ENCODE data around the gene ZNF362. TPM values are rescaled to one million over a fixed set of nuclear protein-coding genes. Genes with fewer than 3 reads are reported as not detected.

Gene ZNF362
- total RNA-seq, 2 experiments from 2014 or later, result 24.7 to 26.6 TPM

DNA sequence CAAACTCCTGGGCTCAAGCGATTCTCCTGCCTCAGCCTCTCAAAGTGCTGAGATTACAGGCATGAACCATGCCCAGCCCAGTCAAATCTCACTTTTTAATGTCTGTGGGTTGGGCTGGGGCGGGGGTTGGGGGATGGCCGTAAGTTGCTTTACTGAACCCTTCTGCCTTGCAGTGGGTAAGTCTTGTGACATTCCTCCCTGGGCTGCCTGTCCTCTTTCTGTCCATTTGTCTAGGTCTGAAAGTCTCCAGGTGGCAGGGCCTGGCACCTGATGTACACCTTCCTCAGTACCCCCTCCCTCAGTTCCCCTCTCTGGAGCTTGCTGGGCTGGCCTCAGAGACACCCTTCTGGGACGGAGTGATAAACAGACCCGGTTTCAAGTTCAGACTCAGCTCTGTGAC is 13.3 kb downstream of the ZNF362 start:
- Mint-ChIP-seq H3K4me1 (ENCODE audit: low read depth) (peaks cover 51% of the 10 kb centered on the region), H3K9me3 (no peaks in the 10 kb centered on the region), H3K4me3 (no peak overlapping the region), H3K27ac (no peak overlapping the region), H3K27me3 (no peaks in the 10 kb centered on the region), H3K36me3 (ENCODE audit: low read depth) (peaks cover 35% of the 10 kb centered on the region)
- CTCF ChIA-PET, result interaction anchor here (1.4 kb wide), 1 partner anchor 26 kb away, joined by 3 read pairs; no protein-coding TSS in a partner anchor
- intact Hi-C loops (cut with DNase I, micrococcal nuclease), result no loop called here
- no peak overlapping the region for H3K4me3 ChIP-seq (ENCODE audit: low read length)
- ATAC-seq (ENCODE audit: poor library complexity), result no peak
- POLR2A ChIA-PET, result no interaction called here
- H3K9me3 ChIP-seq (ENCODE audit: control insufficient read depth in 1 of 2, insufficient read depth in 1 of 2, low read length in 2 of 2), result no peaks in the 10 kb centered on the region
- H3K27ac ChIP-seq (ENCODE audit: low read depth in 1 of 2, low read length in 2 of 2), result no peak overlapping the region
- DNase-seq, result no peak
- H3K36me3 ChIP-seq (ENCODE audit: insufficient read depth, low read length), result peaks cover 7% of the 10 kb centered on the region
- peaks cover 28% of the 10 kb centered on the region for H3K4me1 ChIP-seq (ENCODE audit: insufficient read depth, low read length)
- TF ChIP-seq, protein P1, sequence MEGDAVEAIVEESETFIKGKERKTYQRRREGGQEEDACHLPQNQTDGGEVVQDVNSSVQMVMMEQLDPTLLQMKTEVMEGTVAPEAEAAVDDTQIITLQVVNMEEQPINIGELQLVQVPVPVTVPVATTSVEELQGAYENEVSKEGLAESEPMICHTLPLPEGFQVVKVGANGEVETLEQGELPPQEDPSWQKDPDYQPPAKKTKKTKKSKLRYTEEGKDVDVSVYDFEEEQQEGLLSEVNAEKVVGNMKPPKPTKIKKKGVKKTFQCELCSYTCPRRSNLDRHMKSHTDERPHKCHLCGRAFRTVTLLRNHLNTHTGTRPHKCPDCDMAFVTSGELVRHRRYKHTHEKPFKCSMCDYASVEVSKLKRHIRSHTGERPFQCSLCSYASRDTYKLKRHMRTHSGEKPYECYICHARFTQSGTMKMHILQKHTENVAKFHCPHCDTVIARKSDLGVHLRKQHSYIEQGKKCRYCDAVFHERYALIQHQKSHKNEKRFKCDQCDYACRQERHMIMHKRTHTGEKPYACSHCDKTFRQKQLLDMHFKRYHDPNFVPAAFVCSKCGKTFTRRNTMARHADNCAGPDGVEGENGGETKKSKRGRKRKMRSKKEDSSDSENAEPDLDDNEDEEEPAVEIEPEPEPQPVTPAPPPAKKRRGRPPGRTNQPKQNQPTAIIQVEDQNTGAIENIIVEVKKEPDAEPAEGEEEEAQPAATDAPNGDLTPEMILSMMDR (IDR thresholded peaks at IDR 0.05), result no peak
- no peaks in the 10 kb centered on the region for H3K27me3 ChIP-seq (ENCODE audit: control insufficient read depth in 1 of 2, insufficient read depth in 2 of 2, low read length in 2 of 2)

DNA sequence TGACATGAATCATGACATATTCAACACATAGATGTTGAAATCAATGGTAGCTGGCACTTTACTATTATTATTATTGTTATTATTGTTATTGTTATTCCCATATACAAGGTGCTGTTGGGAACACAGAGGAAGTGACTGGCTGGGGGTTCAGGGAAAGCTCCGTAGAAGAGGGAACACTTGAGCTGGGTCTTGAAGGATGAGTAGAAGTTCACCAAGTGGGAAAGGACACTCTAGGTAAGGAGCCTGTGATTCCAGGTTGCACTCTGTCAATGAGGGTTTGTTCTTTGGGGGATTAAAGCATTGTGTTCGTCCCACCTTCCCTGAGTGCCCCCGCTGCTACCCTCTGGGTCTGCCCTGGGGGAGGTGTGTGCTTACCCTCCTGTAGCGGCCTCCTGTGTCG is 14.1 kb downstream of the ZNF362 start:
- POLR2A ChIA-PET, result no interaction called here
- Mint-ChIP-seq H3K4me1 (ENCODE audit: low read depth) (peaks cover 51% of the 10 kb centered on the region), H3K9me3 (no peaks in the 10 kb centered on the region), H3K27me3 (no peaks in the 10 kb centered on the region), H3K4me3 (no peak overlapping the region), H3K27ac (no peak overlapping the region), H3K36me3 (ENCODE audit: low read depth) (peaks cover 40% of the 10 kb centered on the region)
- no peak overlapping the region for H3K4me3 ChIP-seq (ENCODE audit: low read length)
- ATAC-seq (ENCODE audit: poor library complexity) (no peak), DNase-seq (no peak)
- no peak overlapping the region for H3K27ac ChIP-seq (ENCODE audit: low read depth in 1 of 2, low read length in 2 of 2)
- CTCF ChIA-PET, result interaction anchor here (1.4 kb wide), 1 partner anchor 25 kb away, joined by 3 read pairs; no protein-coding TSS in a partner anchor
- intact Hi-C loops (cut with DNase I, micrococcal nuclease), result no loop called here
- peaks cover 28% of the 10 kb centered on the region for H3K4me1 ChIP-seq (ENCODE audit: insufficient read depth, low read length)
- H3K9me3 ChIP-seq (ENCODE audit: control insufficient read depth in 1 of 2, insufficient read depth in 1 of 2, low read length in 2 of 2), result no peaks in the 10 kb centered on the region
- TF ChIP-seq, protein P1 (IDR thresholded peaks at IDR 0.05), result no peak
- H3K36me3 ChIP-seq (ENCODE audit: insufficient read depth, low read length), result peaks cover 10% of the 10 kb centered on the region
- H3K27me3 ChIP-seq (ENCODE audit: control insufficient read depth in 1 of 2, insufficient read depth in 2 of 2, low read length in 2 of 2), result no peaks in the 10 kb centered on the region

DNA sequence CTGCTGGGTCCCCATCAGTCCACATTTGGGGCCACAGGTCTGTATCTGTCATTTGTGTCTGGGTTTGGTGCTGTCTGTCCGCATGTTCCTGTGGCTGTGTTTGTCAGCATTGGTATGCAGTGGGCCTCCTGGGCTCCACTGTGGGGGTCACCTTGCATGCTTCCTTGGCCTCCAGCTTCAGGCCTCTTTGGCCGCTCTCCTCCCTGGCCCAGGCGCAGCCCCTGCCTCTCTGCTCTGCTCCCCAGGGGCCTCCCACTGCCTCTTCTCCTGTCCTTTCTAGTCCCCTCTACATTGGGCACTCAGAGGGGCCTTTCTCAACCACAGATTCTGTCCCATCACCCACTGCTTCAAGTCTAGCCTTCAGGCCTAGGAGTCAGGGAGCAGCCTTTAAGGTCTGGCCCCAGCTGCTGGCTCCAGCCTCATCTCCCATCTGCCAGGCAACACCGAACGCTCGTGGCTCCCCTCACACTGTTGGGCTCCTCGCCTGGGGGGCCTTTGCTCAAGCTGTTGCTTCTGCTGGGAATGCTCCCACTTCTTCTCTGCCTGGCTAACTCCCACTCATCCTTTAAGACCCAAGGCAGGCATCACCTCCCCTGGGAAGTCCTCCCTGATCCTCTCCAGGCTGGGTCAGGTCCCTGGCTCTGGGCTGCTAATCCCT is 14.6 kb downstream of the ZNF362 start:
- H3K27me3 Mint-ChIP-seq, result no peaks in the 10 kb centered on the region
- H3K36me3 Mint-ChIP-seq (ENCODE audit: low read depth), result peaks cover 40% of the 10 kb centered on the region
- H3K4me1 Mint-ChIP-seq (ENCODE audit: low read depth), result peaks cover 51% of the 10 kb centered on the region
- ChIA-PET POLR2A (no interaction called here), CTCF (interaction anchor here (1.4 kb wide), 2 partner anchors 11 to 25 kb away, joined by 3 read pairs; no protein-coding TSS in a partner anchor)
- Histone ChIP-seq H3K27ac (ENCODE audit: low read depth in 1 of 2, low read length in 2 of 2) (no peak overlapping the region), H3K4me3 (ENCODE audit: low read length) (no peak overlapping the region), H3K27me3 (ENCODE audit: control insufficient read depth in 1 of 2, insufficient read depth in 2 of 2, low read length in 2 of 2) (no peaks in the 10 kb centered on the region), H3K4me1 (ENCODE audit: insufficient read depth, low read length) (peaks cover 28% of the 10 kb centered on the region), H3K36me3 (ENCODE audit: insufficient read depth, low read length) (peaks cover 16% of the 10 kb centered on the region), H3K9me3 (ENCODE audit: control insufficient read depth in 1 of 2, insufficient read depth in 1 of 2, low read length in 2 of 2) (no peaks in the 10 kb centered on the region)
- H3K4me3 Mint-ChIP-seq, result no peak overlapping the region
- ATAC-seq (ENCODE audit: poor library complexity) (no peak), DNase-seq (no peak)
- TF ChIP-seq, protein P1 (IDR thresholded peaks at IDR 0.05), result no peak
- H3K9me3 Mint-ChIP-seq, result no peaks in the 10 kb centered on the region
- intact Hi-C loops (cut with DNase I, micrococcal nuclease), result no loop called here
- no peak overlapping the region for H3K27ac Mint-ChIP-seq
